Suprapubic skin (tissue), 3 donors: ENCODE results near the gene VEGFD.

Experiments used
- CTCF ChIP-seq, 2 donors: fragments of 200-600 bp in 1 of 2; fragments of 450-650 bp in 1 of 2; sonication (generic) in 1 of 2; IDR thresholded peaks; one replicate each; pipeline ENCODE4 v1.5.1; 2016 to 2019; ENCODE audit warnings: antibody characterized with exemption in 2 of 2, mild to moderate bottlenecking in 1 of 2, moderate library complexity in 1 of 2
- EP300 ChIP-seq: sonication (generic); formaldehyde crosslinking; IDR thresholded peaks from one replicate; pipeline ENCODE4 v1.6.1; 2017; ENCODE audit warnings: antibody characterized with exemption
- POLR2A ChIP-seq, 2 donors: fragments of 450-650 bp; IDR thresholded peaks; one replicate each; pipeline ENCODE4 v1.6.1; 2017; ENCODE audit warnings: antibody characterized with exemption in 2 of 2, mild to moderate bottlenecking in 2 of 2, moderate library complexity in 2 of 2

GRCh38 chrX:15328821-15329220, 55.4 kb downstream of the VEGFD start:
- TF ChIP-seq CTCF (IDR thresholded peaks at IDR 0.05) (no peak), EP300 (no peak), POLR2A (IDR thresholded peaks at IDR 0.05) (no peak)
